SJSA1 (cell line): ENCODE data around the gene DNM2. TPM values are rescaled to one million over a fixed set of nuclear protein-coding genes. Genes with fewer than 3 reads are reported as not detected.
A peak's percentile ranks its signal among the peaks of the same experiment; 100 is the strongest.
"Not testable (repeated sequence)": the region's sequence is repeated elsewhere in the genome, so short reads cannot be mapped to it uniquely, and the experiment has no call there.

ENCODE experiments used
- DNase-seq, 2 experiments: peaks; one replicate each; pipeline ENCODE4 v3.0.0-alpha.2; 2015 to 2020; ENCODE audit warnings: low spot score in 2 of 2, low read depth in 1 of 2
- H3K27ac ChIP-seq: fragments of 250-450 bp; sonication (Bioruptor Pico); 2 replicates; pipeline ENCODE4 v1.5.1; 2020; ENCODE audit warnings: mild to moderate bottlenecking, moderate library complexity
- H3K27me3 ChIP-seq: fragments of 250-450 bp; sonication (Bioruptor Pico); replicated peaks from 2 replicates; pipeline ENCODE4 v1.5.1; 2020; ENCODE audit warnings: mild to moderate bottlenecking, moderate library complexity
- H3K36me3 ChIP-seq: fragments of 250-450 bp; sonication (Bioruptor Pico); 2 replicates; pipeline ENCODE4 v1.5.1; 2020; ENCODE audit warnings: mild to moderate bottlenecking
- H3K4me1 ChIP-seq: fragments of 250-450 bp; sonication (Bioruptor Pico); replicated peaks from 2 replicates; pipeline ENCODE4 v1.6.1; 2021; ENCODE audit warnings: mild to moderate bottlenecking
- H3K4me3 ChIP-seq: fragments of 250-450 bp; sonication (Bioruptor Pico); 2 replicates; pipeline ENCODE4 v1.5.1; 2020; ENCODE audit warnings: mild to moderate bottlenecking
- H3K9me3 ChIP-seq: fragments of 250-450 bp; sonication (Bioruptor Pico); replicated peaks from 2 replicates; pipeline ENCODE4 v1.5.1; 2020; ENCODE audit warnings: mild to moderate bottlenecking
- total RNA-seq: library from RNA; depleted of rRNA; stranded (reverse); fragments of >200 nt; shearing (Covaris generic); gene quantifications from 2 replicates; pipeline ENCODE4 v1.2.3, GENCODE V29; 2014

DNM2 gene
- total RNA-seq, 1 experiment from 2014 or later: 58.4 TPM

GRCh38 chr19:10831987-10832938 lies 114.4 kb downstream of the DNM2 start:
- Histone ChIP-seq H3K9me3 (peaks cover 6% of the 10 kb centered on the region), H3K4me3 (no peak overlapping the region), H3K36me3 (peaks cover 65% of the 10 kb centered on the region), H3K27me3 (no peaks in the 10 kb centered on the region), H3K4me1 (peaks cover 19% of the 10 kb centered on the region), H3K27ac (no peak overlapping the region)
- no peak for DNase-seq

GRCh38 chr19:10832939-10833296 lies 115.0 kb downstream of the DNM2 start:
- Histone ChIP-seq H3K4me1 (peaks cover 19% of the 10 kb centered on the region), H3K36me3 (peaks cover 64% of the 10 kb centered on the region), H3K27me3 (no peaks in the 10 kb centered on the region), H3K27ac (no peak overlapping the region), H3K4me3 (no peak overlapping the region), H3K9me3 (peaks cover 6% of the 10 kb centered on the region)
- no peak for DNase-seq

- H3K27ac ChIP-seq: no peak overlapping the region
- peaks cover 47% of the 10 kb centered on the region for H3K36me3 ChIP-seq
- H3K27me3 ChIP-seq: no peaks in the 10 kb centered on the region
- peaks cover 19% of the 10 kb centered on the region for H3K4me1 ChIP-seq
- H3K4me3 ChIP-seq: peak overlapping the region; percentile 60
- peaks cover 6% of the 10 kb centered on the region for H3K9me3 ChIP-seq
- DNase-seq: no peak
Observed at GRCh38 chr19:10835089-10835753, 117.3 kb downstream of the DNM2 start.

GRCh38 chr19:10835754-10836478 lies 118.0 kb downstream of the DNM2 start, which contains the start of gene TMED1:
Gene TMED1, minus strand, starts transcription at chr19:10836212. Its CDS starts 21 bp downstream, at chr19:10836191.
- no peaks in the 10 kb centered on the region for H3K27me3 ChIP-seq
- peaks cover 6% of the 10 kb centered on the region for H3K9me3 ChIP-seq
- peak; percentile 100 for DNase-seq
- peak within 1 kb of the TSS; percentile 94 for H3K27ac ChIP-seq
- H3K36me3 ChIP-seq: peaks cover 41% of the 10 kb centered on the region
- peaks cover 19% of the 10 kb centered on the region for H3K4me1 ChIP-seq
- peak within 1 kb of the TSS; percentile 60 for H3K4me3 ChIP-seq

- Histone ChIP-seq H3K36me3 (peaks cover 33% of the 10 kb centered on the region), H3K4me3 (peak overlapping the region; percentile 60), H3K4me1 (peaks cover 19% of the 10 kb centered on the region), H3K27me3 (no peaks in the 10 kb centered on the region), H3K9me3 (peaks cover 6% of the 10 kb centered on the region), H3K27ac (peak overlapping the region; percentile 94)
- peak; percentile 88 to 99 for DNase-seq
Observed at GRCh38 chr19:10836479-10837330, 118.8 kb downstream of the DNM2 start.

GRCh38 chr19:10837649-10838048 lies 119.8 kb downstream of the DNM2 start:
- not testable (repeated sequence) for H3K27ac ChIP-seq, H3K27me3 ChIP-seq, H3K4me3 ChIP-seq, DNase-seq, H3K9me3 ChIP-seq
- Histone ChIP-seq H3K36me3 (peaks cover 26% of the 10 kb centered on the region), H3K4me1 (peaks cover 19% of the 10 kb centered on the region)

GRCh38 chr19:10838377-10838776 lies 120.5 kb downstream of the DNM2 start:
- H3K27ac ChIP-seq: no peak overlapping the region
- peaks cover 19% of the 10 kb centered on the region for H3K36me3 ChIP-seq
- peaks cover 19% of the 10 kb centered on the region for H3K4me1 ChIP-seq
- no peak for DNase-seq
- peaks cover 6% of the 10 kb centered on the region for H3K9me3 ChIP-seq
- H3K4me3 ChIP-seq: no peak overlapping the region
- H3K27me3 ChIP-seq: no peaks in the 10 kb centered on the region

GRCh38 chr19:10839114-10840050 lies 121.5 kb downstream of the DNM2 start:
- Histone ChIP-seq H3K4me1 (peaks cover 19% of the 10 kb centered on the region), H3K27ac (no peak overlapping the region)
- no peak for DNase-seq

GRCh38 chr19:10842788-10843187 lies 124.9 kb downstream of the DNM2 start:
- no peak for DNase-seq
- H3K27me3 ChIP-seq: no peaks in the 10 kb centered on the region
- H3K4me1 ChIP-seq: no peaks in the 10 kb centered on the region
- H3K4me3 ChIP-seq: no peak overlapping the region
- no peak overlapping the region for H3K27ac ChIP-seq
- no peaks in the 10 kb centered on the region for H3K36me3 ChIP-seq
- H3K9me3 ChIP-seq: no peaks in the 10 kb centered on the region

More at GRCh38 chr19:10839114-10840050, 121.5 kb downstream of the DNM2 start:
- H3K27me3 ChIP-seq: no peaks in the 10 kb centered on the region
- peaks cover 6% of the 10 kb centered on the region for H3K9me3 ChIP-seq
- peaks cover 10% of the 10 kb centered on the region for H3K36me3 ChIP-seq
- H3K4me3 ChIP-seq: no peak overlapping the region

GRCh38 chr19:10846500-10847202 lies 128.8 kb downstream of the DNM2 start:
- no peaks in the 10 kb centered on the region for H3K27me3 ChIP-seq
- H3K4me1 ChIP-seq: no peaks in the 10 kb centered on the region
- H3K27ac ChIP-seq: no peak overlapping the region
- H3K4me3 ChIP-seq: no peak overlapping the region
- H3K9me3 ChIP-seq: no peaks in the 10 kb centered on the region
- DNase-seq: no peak
- H3K36me3 ChIP-seq: no peaks in the 10 kb centered on the region

GRCh38 chr19:10848230-10848856 lies 130.5 kb downstream of the DNM2 start, which contains the start of gene C19orf38:
Gene C19orf38, plus strand, starts transcription at chr19:10848415. Its CDS starts 94 bp downstream, at chr19:10848509.
- H3K4me3 ChIP-seq: no peak within 1 kb of the TSS
- H3K9me3 ChIP-seq: no peaks in the 10 kb centered on the region
- H3K4me1 ChIP-seq: no peaks in the 10 kb centered on the region
- H3K27me3 ChIP-seq: no peaks in the 10 kb centered on the region
- DNase-seq: no peak
- no peak within 1 kb of the TSS for H3K27ac ChIP-seq
- no peaks in the 10 kb centered on the region for H3K36me3 ChIP-seq
